H1 (cell line): ENCODE data around the gene MX1. TPM values are rescaled to one million over a fixed set of nuclear protein-coding genes. Genes with fewer than 3 reads are reported as not detected.

Experiments
- CTCF ChIA-PET: fragments of 300-600 bp; sonication (Branson Sonifier 250); formaldehyde crosslinking; loops from one replicate; lab custom pipeline; 2021; ENCODE audit not compliant: partially characterized antibody; lab: Charles Lee
- POLR2A ChIA-PET: fragments of 300-600 bp; sonication (Branson Sonifier 250); formaldehyde crosslinking; loops from one replicate; lab custom pipeline; 2021; ENCODE audit warnings: inconsistent platforms; ENCODE audit not compliant: partially characterized antibody; lab: Charles Lee
- DNase-seq, 2 experiments: peaks; one replicate each; pipeline versions ENCODE4 v3.0.0 to v3.0.0-alpha.2; 2010 to 2022; ENCODE audit warnings: low spot score in 2 of 2, low read depth in 1 of 2, mixed read lengths in 1 of 2
- FAIRE-seq: peaks from 2 replicates; lab custom pipeline; 2011; peaks lifted over from hg19 to GRCh38; lab: Jason Lieb, UNC
- H2AFZ ChIP-seq: 2 replicates; pipeline ENCODE4 v1.8.1; 2012; ENCODE audit warnings: low read length, inconsistent platforms
- H2AK5ac ChIP-seq: 2 replicates; pipeline ENCODE4 v1.6.1; 2013; ENCODE audit warnings: low read depth, low read length
- H2BK120ac ChIP-seq: replicated peaks from 2 replicates; pipeline ENCODE3; 2013; ENCODE audit warnings: low read depth, low read length, inconsistent platforms
- H2BK12ac ChIP-seq: 2 replicates; pipeline ENCODE4 v1.6.1; 2013; ENCODE audit warnings: low read depth, low read length
- H2BK15ac ChIP-seq: 2 replicates; pipeline ENCODE4 v1.6.1; 2013; ENCODE audit warnings: low read length
- H2BK20ac ChIP-seq: 2 replicates; pipeline ENCODE4 v1.6.1; 2013; ENCODE audit warnings: low read length
- H2BK5ac ChIP-seq: 2 replicates; pipeline ENCODE4 v1.6.1; 2013; ENCODE audit warnings: low read depth, low read length
- H3K14ac ChIP-seq: 2 replicates; pipeline ENCODE4 v1.6.1; 2013; ENCODE audit warnings: inconsistent platforms; ENCODE audit not compliant: insufficient read length
- H3K18ac ChIP-seq: 2 replicates; pipeline ENCODE4 v1.6.1; 2013; ENCODE audit warnings: low read length; ENCODE audit errors: extremely low read depth
- H3K23ac ChIP-seq: 2 replicates; pipeline ENCODE4 v1.6.1; 2013; ENCODE audit warnings: inconsistent platforms; ENCODE audit not compliant: insufficient read length
- H3K23me2 ChIP-seq: 2 replicates; pipeline ENCODE4 v1.6.1; 2013; ENCODE audit warnings: low read depth, low read length
- H3K27ac ChIP-seq: 2 replicates; pipeline ENCODE4 v1.6.1; 2011; ENCODE audit warnings: low read depth, low read length, inconsistent platforms
- H3K27me3 ChIP-seq, 4 experiments: replicated peaks in 1 of 4; 1 replicate in 1 of 4; 2 replicates in 3 of 4; pipeline versions ENCODE4 v1.6.1 to v1.8.1; 2011 to 2013; ENCODE audit warnings: low read length in 3 of 4, mild to moderate bottlenecking in 3 of 4, inconsistent platforms in 2 of 4, mixed read lengths in 2 of 4, moderate library complexity in 1 of 4; ENCODE audit not compliant: control insufficient read depth in 3 of 4, insufficient read depth in 3 of 4; ENCODE audit errors: extremely low read depth in 1 of 4
- H3K36me3 ChIP-seq, 4 experiments: 2 replicates each; pipeline versions ENCODE4 v1.6.1 to v1.8.1; 2011 to 2013; ENCODE audit warnings: mild to moderate bottlenecking in 4 of 4, low read length in 3 of 4, moderate library complexity in 2 of 4, control low read depth in 1 of 4, inconsistent platforms in 1 of 4; ENCODE audit not compliant: insufficient read depth in 4 of 4, control insufficient read depth in 2 of 4
- H3K4ac ChIP-seq: replicated peaks from 2 replicates; pipeline ENCODE3; 2013; ENCODE audit warnings: low read length, low read depth, mixed read lengths, inconsistent platforms; ENCODE audit not compliant: insufficient read length
- H3K4me1 ChIP-seq, 4 experiments: replicated peaks in 1 of 4; 1 replicate in 1 of 4; 2 replicates in 3 of 4; pipeline versions ENCODE4 v1.6.1 to v1.8.1; 2011 to 2013; ENCODE audit warnings: low read length in 3 of 4, inconsistent platforms in 2 of 4, mixed read lengths in 1 of 4; ENCODE audit not compliant: insufficient read depth in 4 of 4, control insufficient read depth in 3 of 4
- H3K4me2 ChIP-seq, 2 experiments: 2 replicates each; pipeline versions ENCODE4 v1.6.1 to v1.8.1; 2011 to 2013; ENCODE audit warnings: low read depth in 2 of 2, low read length in 2 of 2, control low read depth in 1 of 2, inconsistent platforms in 1 of 2, mild to moderate bottlenecking in 1 of 2; ENCODE audit not compliant: insufficient read depth in 1 of 2
- H3K4me3 ChIP-seq, 4 experiments: fragments of 200-600, 300-600 bp in 1 of 4; sonication (generic), shearing (Covaris generic), sonication (Bioruptor Twin) in 1 of 4; 2 replicates each; pipeline versions ENCODE4 v1.5.1 to v1.8.1; 2011 to 2016; ENCODE audit warnings: low read length in 4 of 4, low read depth in 3 of 4, control low read depth in 2 of 4, inconsistent platforms in 2 of 4, mild to moderate bottlenecking in 2 of 4, mixed read lengths in 1 of 4, moderate library complexity in 1 of 4; ENCODE audit not compliant: insufficient read depth in 2 of 4; ENCODE audit errors: extremely low read depth in 1 of 4
- H3K56ac ChIP-seq: replicated peaks from 2 replicates; pipeline ENCODE3; 2013; ENCODE audit warnings: low read depth, mild to moderate bottlenecking, mixed read lengths, low read length, inconsistent platforms; ENCODE audit not compliant: insufficient read length
- H3K79me1 ChIP-seq: 2 replicates; pipeline ENCODE4 v1.6.1; 2013; ENCODE audit warnings: low read depth, low read length, control low read depth
- H3K79me2 ChIP-seq, 2 experiments: 2 replicates each; pipeline versions ENCODE4 v1.6.1 to v1.8.1; 2012 to 2013; ENCODE audit warnings: low read length in 2 of 2, mild to moderate bottlenecking in 2 of 2, inconsistent platforms in 1 of 2; ENCODE audit not compliant: insufficient read depth in 2 of 2, control insufficient read depth in 1 of 2
- H3K9ac ChIP-seq, 4 experiments: replicated peaks in 1 of 4; 1 replicate in 1 of 4; 2 replicates in 3 of 4; pipeline versions ENCODE4 v1.6.1 to v1.8.1; 2011 to 2013; ENCODE audit warnings: low read depth in 3 of 4, low read length in 3 of 4, control low read depth in 2 of 4, mild to moderate bottlenecking in 2 of 4, moderate library complexity in 2 of 4, inconsistent platforms in 1 of 4; ENCODE audit errors: extremely low read depth in 1 of 4
- H3K9me3 ChIP-seq, 2 experiments: 2 replicates each; pipeline versions ENCODE4 v1.6.1 to v1.8.1; 2012 to 2013; ENCODE audit warnings: mild to moderate bottlenecking in 2 of 2, moderate library complexity in 2 of 2, control low read depth in 1 of 2, inconsistent platforms in 1 of 2, low read depth in 1 of 2, low read length in 1 of 2, mixed read lengths in 1 of 2; ENCODE audit not compliant: insufficient read depth in 2 of 2
- H4K20me1 ChIP-seq, 2 experiments: replicated peaks in 1 of 2; 2 replicates each; pipeline versions ENCODE3 to v1.8.1; 2011 to 2013; ENCODE audit warnings: inconsistent platforms in 2 of 2, low read length in 2 of 2, mild to moderate bottlenecking in 1 of 2; ENCODE audit not compliant: insufficient read depth in 2 of 2, control insufficient read depth in 1 of 2
- H4K5ac ChIP-seq: 2 replicates; pipeline ENCODE4 v1.6.1; 2013; ENCODE audit warnings: low read length, low read depth, mixed read lengths, inconsistent platforms; ENCODE audit not compliant: insufficient read length
- H4K8ac ChIP-seq: 2 replicates; pipeline ENCODE4 v1.8.0; 2013; ENCODE audit warnings: mild to moderate bottlenecking, moderate library complexity, low read length, inconsistent platforms; ENCODE audit not compliant: insufficient read depth; ENCODE audit errors: extremely low read depth
- H4K91ac ChIP-seq: replicated peaks from 2 replicates; pipeline ENCODE3; 2013; ENCODE audit warnings: low read length, mixed read lengths, inconsistent platforms; ENCODE audit not compliant: insufficient read length
- CBX8 ChIP-seq: fragments of 300-800, 300-1000 bp; sonication (generic); IDR thresholded peaks from 2 replicates; pipeline ENCODE4 v1.7.1; 2016; ENCODE audit warnings: low read depth, low read length, borderline replicate concordance
- CREB1 ChIP-seq: IDR thresholded peaks from 2 replicates; pipeline ENCODE4 v1.6.1; 2012; ENCODE audit warnings: inconsistent platforms
- FOSL1 ChIP-seq: IDR thresholded peaks from 2 replicates; pipeline ENCODE4 v1.6.1; 2011; ENCODE audit warnings: mild to moderate bottlenecking, low read depth, low read length, moderate library complexity; ENCODE audit not compliant: insufficient read depth
- JUN ChIP-seq: IDR thresholded peaks from 2 replicates; pipeline ENCODE4 v1.6.1; 2011; ENCODE audit warnings: low read depth, mild to moderate bottlenecking, improper control_type of control experiment, low read length
- POLR2A ChIP-seq, 2 experiments: IDR thresholded peaks; 1 replicate in 1 of 2; 2 replicates in 1 of 2; pipeline ENCODE4 v1.6.1; 2011; ENCODE audit warnings: low read depth in 2 of 2, low read length in 2 of 2, mild to moderate bottlenecking in 2 of 2; ENCODE audit errors: control extremely low read depth in 1 of 2
- RFX5 ChIP-seq: IDR thresholded peaks from 2 replicates; pipeline ENCODE4 v1.6.1; 2011; ENCODE audit warnings: low read depth, low read length, improper control_type of control experiment, borderline replicate concordance
- SIN3A ChIP-seq, 2 experiments: IDR thresholded peaks in 1 of 2; conservative IDR thresholded peaks in 1 of 2; 2 replicates each; pipeline ENCODE4 v1.6.1; 2011 to 2012; ENCODE audit warnings: low read length in 2 of 2, improper control_type of control experiment in 1 of 2, low read depth in 1 of 2, mild to moderate bottlenecking in 1 of 2
- SP1 ChIP-seq: IDR thresholded peaks from 2 replicates; pipeline ENCODE4 v1.6.1; 2011; ENCODE audit warnings: low read depth, low read length
- TEAD4 ChIP-seq: IDR thresholded peaks from 2 replicates; pipeline ENCODE4 v1.6.1; 2012; ENCODE audit warnings: low read depth, low read length, inconsistent platforms, mixed read lengths
- YY1 ChIP-seq: IDR thresholded peaks from 2 replicates; pipeline ENCODE4 v1.6.1; 2011; ENCODE audit warnings: low read depth, mild to moderate bottlenecking, low read length
- WGBS, 2 experiments: shearing (Covaris generic) in 1 of 2; methylation state at CpG; one replicate each; pipeline versions ENCODE4 v1.1.6 to v1.1.7; 2013 to 2015; ENCODE audit warnings: low lambda C conversion rate in 2 of 2, mixed read lengths in 2 of 2, inconsistent platforms in 1 of 2, low coverage in 1 of 2, missing lambda C conversion rate in 1 of 2; ENCODE audit not compliant: insufficient replicate concordance in 2 of 2, insufficient coverage in 1 of 2, insufficient read length in 1 of 2; ENCODE audit errors: extremely low coverage in 1 of 2, missing lambda C conversion rate in 1 of 2; 5-methylcytosine and 5-hydroxymethylcytosine counted together
- polyA plus RNA-seq, 7 experiments: library from polyadenylated mRNA; depleted of rRNA in 3 of 7; stranded (reverse) in 5 of 7; unstranded in 2 of 7; fragments of >200 nt in 5 of 7; fragments of 200-250 nt in 2 of 7; gene quantifications; 1 replicate in 5 of 7; 2 replicates in 1 of 7; 4 replicates in 1 of 7; pipeline versions ENCODE4 v1.2.1 to v1.2.3, GENCODE V29; 2011 to 2013; ENCODE audit warnings: missing spikeins in 2 of 7, mixed read lengths in 2 of 7
- total RNA-seq: library from RNA; stranded (reverse); fragmentation: NEBNext Ultra II Directional; extraction: Animal tissue kit (Norgen Biotek cat#: 25700); gene quantifications from 2 replicates; pipeline ENCODE4 v1.2.1, GENCODE V29; 2021
- TF ChIP-seq, protein P1 (sequence below): IDR thresholded peaks from 2 replicates; pipeline ENCODE4 v1.6.1; 2011; ENCODE audit warnings: low read depth, mild to moderate bottlenecking, low read length; ENCODE audit not compliant: insufficient read depth

Gene MX1
- total and polyA plus RNA-seq, 2 of the 8 experiments (the other 6 are each of a cell fraction or from before 2014, with no cell fraction given), result 3.8 to 5.7 TPM

DNA sequence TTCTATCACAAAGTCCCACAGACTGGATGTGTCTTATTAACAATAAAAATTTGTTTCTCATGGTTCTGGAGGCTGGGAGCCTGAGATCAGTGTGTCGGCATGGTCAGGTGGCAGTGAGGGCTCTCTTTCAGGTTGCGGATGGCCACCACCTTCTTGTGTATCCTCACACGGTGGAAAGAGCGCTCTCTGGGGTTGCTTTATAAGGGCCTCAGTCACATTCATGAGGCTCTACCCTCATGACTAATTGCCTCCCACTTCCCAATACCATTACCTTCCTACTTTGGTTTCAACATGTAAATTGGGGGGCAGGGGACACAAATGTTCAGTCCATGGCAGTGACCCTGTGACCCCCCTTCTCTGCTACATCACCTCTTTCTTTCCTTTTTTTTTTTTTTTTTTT lies 20.7 kb upstream of the MX1 start:
- Histone ChIP-seq H3K79me1 (no peaks in the 10 kb centered on the region), H3K27ac (no peak overlapping the region), H3K9me3 (no peaks in the 10 kb centered on the region), H3K9ac (no peak overlapping the region), H3K79me2 (no peaks in the 10 kb centered on the region), H3K27me3 (no peaks in the 10 kb centered on the region), H3K14ac (no peak overlapping the region), H3K4me3 (no peak overlapping the region), H4K5ac (no peak overlapping the region), H3K4me1 (no peaks in the 10 kb centered on the region), H4K8ac (no peak overlapping the region), H2BK5ac (no peak overlapping the region), H3K23ac (no peak overlapping the region), H3K4ac (no peak overlapping the region), H3K23me2 (no peaks in the 10 kb centered on the region), H2BK120ac (no peak overlapping the region), H2BK12ac (no peak overlapping the region), H3K36me3 (no peaks in the 10 kb centered on the region), H4K20me1 (no peaks in the 10 kb centered on the region), H2AFZ (no peak overlapping the region), H2BK15ac (no peak overlapping the region), H3K4me2 (no peak overlapping the region), H4K91ac (no peak overlapping the region), H3K18ac (no peak overlapping the region), H2BK20ac (no peak overlapping the region), H2AK5ac (no peak overlapping the region), H3K56ac (no peak overlapping the region)
- CTCF ChIA-PET, result no interaction called here
- FAIRE-seq (no peak), DNase-seq (no peak)
- POLR2A ChIA-PET, result no interaction called here
- 98% methylated on average over 4 of the region's 4 CpGs; no CpG with 5 or more reads in 1 of the 2 experiments for WGBS, 2 experiments
- TF ChIP-seq RFX5 (no peak), SP1 (no peak), SIN3A (conservative IDR thresholded peaks at IDR 0.05 in 1 of 2, IDR thresholded peaks at IDR 0.05 in 1 of 2; ENCODE audit: low read depth in 1 of 2, low read length in 2 of 2) (no peak), JUN (no peak), CBX8 (no peak), YY1 (no peak), POLR2A (IDR thresholded peaks at IDR 0.05; ENCODE audit: control extremely low read depth in 1 of 2, low read depth in 2 of 2, low read length in 2 of 2) (no peak), TEAD4 (no peak), CREB1 (no peak), FOSL1 (no peak)
- TF ChIP-seq, protein P1, sequence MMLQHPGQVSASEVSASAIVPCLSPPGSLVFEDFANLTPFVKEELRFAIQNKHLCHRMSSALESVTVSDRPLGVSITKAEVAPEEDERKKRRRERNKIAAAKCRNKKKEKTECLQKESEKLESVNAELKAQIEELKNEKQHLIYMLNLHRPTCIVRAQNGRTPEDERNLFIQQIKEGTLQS, result no peak
